ENCODE measurements around the gene ADAMTSL3.

DNA sequence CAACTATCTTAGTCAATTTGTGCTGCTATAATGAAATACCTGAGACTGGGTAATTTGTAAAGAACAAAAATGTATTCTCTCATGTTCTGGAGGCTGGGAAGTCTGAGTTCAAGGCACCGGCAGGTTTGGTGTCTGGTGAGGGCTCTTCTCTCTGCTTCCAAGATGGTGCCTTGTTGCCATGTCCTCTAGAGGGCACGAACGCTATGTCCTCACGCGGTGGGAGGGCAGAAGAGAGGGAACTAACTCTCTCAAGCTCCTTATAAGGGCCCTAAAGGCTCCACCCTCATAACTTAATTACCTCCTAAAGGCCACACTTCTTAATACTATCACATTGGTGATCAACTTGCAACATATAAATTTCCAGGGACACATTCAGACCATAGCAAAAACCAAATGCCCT lies 108.4 kb downstream of the ADAMTSL3 start:
- TF ChIP-seq, protein P1, sequence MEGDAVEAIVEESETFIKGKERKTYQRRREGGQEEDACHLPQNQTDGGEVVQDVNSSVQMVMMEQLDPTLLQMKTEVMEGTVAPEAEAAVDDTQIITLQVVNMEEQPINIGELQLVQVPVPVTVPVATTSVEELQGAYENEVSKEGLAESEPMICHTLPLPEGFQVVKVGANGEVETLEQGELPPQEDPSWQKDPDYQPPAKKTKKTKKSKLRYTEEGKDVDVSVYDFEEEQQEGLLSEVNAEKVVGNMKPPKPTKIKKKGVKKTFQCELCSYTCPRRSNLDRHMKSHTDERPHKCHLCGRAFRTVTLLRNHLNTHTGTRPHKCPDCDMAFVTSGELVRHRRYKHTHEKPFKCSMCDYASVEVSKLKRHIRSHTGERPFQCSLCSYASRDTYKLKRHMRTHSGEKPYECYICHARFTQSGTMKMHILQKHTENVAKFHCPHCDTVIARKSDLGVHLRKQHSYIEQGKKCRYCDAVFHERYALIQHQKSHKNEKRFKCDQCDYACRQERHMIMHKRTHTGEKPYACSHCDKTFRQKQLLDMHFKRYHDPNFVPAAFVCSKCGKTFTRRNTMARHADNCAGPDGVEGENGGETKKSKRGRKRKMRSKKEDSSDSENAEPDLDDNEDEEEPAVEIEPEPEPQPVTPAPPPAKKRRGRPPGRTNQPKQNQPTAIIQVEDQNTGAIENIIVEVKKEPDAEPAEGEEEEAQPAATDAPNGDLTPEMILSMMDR (IDR thresholded peaks at IDR 0.05 in 2 of 3, conservative IDR thresholded peaks at IDR 0.05 in 1 of 3; ENCODE audit: borderline replicate concordance in 1 of 3, insufficient read depth in 1 of 3, low read depth in 2 of 3, low read length in 2 of 3) = no peak
- TF ChIP-seq POLR2AphosphoS5 (IDR thresholded peaks at IDR 0.05; ENCODE audit: low read depth, low read length) (no peak), ZNF274 (IDR thresholded peaks at IDR 0.05; ENCODE audit: low read depth, low read length) (no peak), EZH2phosphoT487 (IDR thresholded peaks at IDR 0.05; ENCODE audit: borderline replicate concordance) (no peak), SRF (IDR thresholded peaks at IDR 0.05; ENCODE audit: low read depth) (no peak)
- TF ChIP-seq, protein P2, sequence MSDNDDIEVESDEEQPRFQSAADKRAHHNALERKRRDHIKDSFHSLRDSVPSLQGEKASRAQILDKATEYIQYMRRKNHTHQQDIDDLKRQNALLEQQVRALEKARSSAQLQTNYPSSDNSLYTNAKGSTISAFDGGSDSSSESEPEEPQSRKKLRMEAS (IDR thresholded peaks at IDR 0.05) = no peak

All from HCT116 (cell line).